Kidney epithelial cell (primary cell): ENCODE results near the gene XPC. TPM values are rescaled to one million over a fixed set of nuclear protein-coding genes. Genes with fewer than 3 reads are reported as not detected.

Source experiments
- DNase-seq: peaks from one replicate; pipeline ENCODE4 v3.0.0-alpha.2; 2010; ENCODE audit warnings: low read depth
- H3K27me3 ChIP-seq: 2 replicates; pipeline ENCODE4 v1.6.0; 2011; ENCODE audit warnings: low read length; ENCODE audit not compliant: control insufficient read depth, insufficient read depth
- H3K36me3 ChIP-seq: 2 replicates; pipeline ENCODE4 v1.5.1; 2011; ENCODE audit warnings: low read length; ENCODE audit not compliant: control insufficient read depth, insufficient read depth
- H3K4me3 ChIP-seq: 2 replicates; pipeline ENCODE4 v1.5.1; 2011; ENCODE audit warnings: low read depth, mild to moderate bottlenecking, control low read depth, low read length
- CTCF ChIP-seq: IDR thresholded peaks from 2 replicates; pipeline ENCODE4 v1.5.1; 2011; ENCODE audit warnings: mild to moderate bottlenecking, moderate library complexity, low read length, control low read depth, inconsistent platforms; ENCODE audit not compliant: insufficient read depth, poor library complexity, severe bottlenecking
- total RNA-seq: library from RNA; depleted of rRNA; stranded (reverse); fragments of >200 nt; gene quantifications from 2 replicates; pipeline ENCODE4 v1.2.3, GENCODE V29; 2015

XPC gene
- total RNA-seq, 1 donor from 2014 or later, result 34.9 TPM

- no peak for DNase-seq
- H3K4me3 ChIP-seq, result no peak overlapping the region
- no peaks in the 10 kb centered on the region for H3K27me3 ChIP-seq
- peaks cover 2% of the 10 kb centered on the region for H3K36me3 ChIP-seq
- TF ChIP-seq CTCF, result no peak
Observed at GRCh38 chr3:14132689-14133088, 45.7 kb downstream of the XPC start.

GRCh38 chr3:14132120-14132519 lies 46.3 kb downstream of the XPC start:
- Histone ChIP-seq H3K27me3 (no peaks in the 10 kb centered on the region), H3K36me3 (peaks cover 2% of the 10 kb centered on the region), H3K4me3 (no peak overlapping the region)
- no peak for DNase-seq
- TF ChIP-seq CTCF, result no peak

GRCh38 chr3:14131134-14131533 lies 47.3 kb downstream of the XPC start:
- Histone ChIP-seq H3K27me3 (no peaks in the 10 kb centered on the region), H3K4me3 (no peak overlapping the region), H3K36me3 (peaks cover 2% of the 10 kb centered on the region)
- DNase-seq, result no peak
- TF ChIP-seq CTCF, result no peak

GRCh38 chr3:14130707-14131106 lies 47.7 kb downstream of the XPC start:
- no peak for TF ChIP-seq CTCF

GRCh38 chr3:14130230-14130629 lies 48.2 kb downstream of the XPC start:
- TF ChIP-seq CTCF, result no peak

More at GRCh38 chr3:14130707-14131106, 47.7 kb downstream of the XPC start:
- Histone ChIP-seq H3K36me3 (peaks cover 2% of the 10 kb centered on the region), H3K27me3 (no peaks in the 10 kb centered on the region), H3K4me3 (no peak overlapping the region)
- no peak for DNase-seq

GRCh38 chr3:14129296-14129695 lies 49.1 kb downstream of the XPC start:
- Histone ChIP-seq H3K27me3 (no peaks in the 10 kb centered on the region), H3K4me3 (no peak overlapping the region), H3K36me3 (peaks cover 2% of the 10 kb centered on the region)
- no peak for DNase-seq
- no peak for TF ChIP-seq CTCF

More at GRCh38 chr3:14130230-14130629, 48.2 kb downstream of the XPC start:
- Histone ChIP-seq H3K4me3 (no peak overlapping the region), H3K27me3 (no peaks in the 10 kb centered on the region), H3K36me3 (peaks cover 2% of the 10 kb centered on the region)
- no peak for DNase-seq
